ENCODE data around the gene NFKBIL1.

DNA sequence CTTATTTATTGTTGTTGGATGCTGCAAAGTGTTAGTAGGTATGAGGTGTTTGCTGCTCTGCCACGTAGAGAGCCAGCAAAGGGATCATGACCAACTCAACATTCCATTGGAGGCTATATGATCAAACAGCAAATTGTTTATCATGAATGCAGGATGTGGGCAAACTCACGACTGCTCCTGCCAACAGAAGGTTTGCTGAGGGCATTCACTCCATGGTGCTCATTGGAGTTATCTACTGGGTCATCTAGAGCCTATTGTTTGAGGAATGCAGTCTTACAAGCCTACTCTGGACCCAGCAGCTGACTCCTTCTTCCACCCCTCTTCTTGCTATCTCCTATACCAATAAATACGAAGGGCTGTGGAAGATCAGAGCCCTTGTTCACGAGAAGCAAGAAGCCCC lies 37.4 kb upstream of the NFKBIL1 start:
- TF ChIP-seq CTCF (IDR thresholded peaks at IDR 0.05; ENCODE audit: insufficient read depth, low read length) (no peak), POLR2AphosphoS5 (IDR thresholded peaks at IDR 0.05; ENCODE audit: low read depth) (no peak)
